A549 (cell line): ENCODE results near the gene RAB19. TPM values are rescaled to one million over a fixed set of nuclear protein-coding genes. Genes with fewer than 3 reads are reported as not detected.

Source experiments
- ATAC-seq, 2 experiments: fragments of 200-7000 bp in 1 of 2; fragments of >200 bp in 1 of 2; cut with Nextera tagmentation in 1 of 2; cut with Tn5 transposase in 1 of 2; 3 replicates each; pipeline versions ENCODE4 v1.8.0 to v1.9.1; 2018 to 2020; ENCODE audit warnings: mild to moderate bottlenecking in 1 of 2, moderate library complexity in 1 of 2
- CTCF ChIA-PET: fragments of 300-600 bp; sonication (Branson Sonifier 250); formaldehyde crosslinking; extraction: SDS; loops from one replicate; lab custom pipeline; 2021; ENCODE audit warnings: antibody characterized with exemption, inconsistent platforms; lab: Yijun Ruan, JAX
- POLR2A ChIA-PET: fragments of 350-600 bp; formaldehyde crosslinking; extraction: SDS; loops from one replicate; lab custom pipeline; 2021; ENCODE audit warnings: antibody characterized with exemption, inconsistent platforms; lab: Yijun Ruan, JAX
- DNase-seq, 2 experiments: peaks; one replicate each; pipeline versions ENCODE4 v3.0.0 to v3.0.0-alpha.2; 2011 to 2016; ENCODE audit warnings: low read depth in 1 of 2, low spot score in 1 of 2
- FAIRE-seq: peaks from 2 replicates; lab custom pipeline; 2011; peaks lifted over from hg19 to GRCh38; lab: Jason Lieb, UNC
- H3K27ac ChIP-seq, 2 experiments: fragments of >200 bp; sonication (Bioruptor Twin); formaldehyde crosslinking; 3 replicates each; pipeline ENCODE4 v1.5.1; 2016 to 2017
- H3K4me1 ChIP-seq: fragments of >200 bp; sonication (Bioruptor Twin); formaldehyde crosslinking; 3 replicates; pipeline ENCODE4 v1.6.1; 2016
- H3K4me2 ChIP-seq: fragments of >200 bp; sonication (Bioruptor Twin); formaldehyde crosslinking; 3 replicates; pipeline ENCODE4 v1.6.1; 2016
- H3K4me3 ChIP-seq: fragments of >200 bp; sonication (Bioruptor Twin); formaldehyde crosslinking; 3 replicates; pipeline ENCODE4 v1.5.1; 2016
- H3K9me3 ChIP-seq: fragments of >200 bp; sonication (Bioruptor Twin); formaldehyde crosslinking; 3 replicates; pipeline ENCODE4 v1.6.1; 2016
- CBX8 ChIP-seq: fragments of 200-600 bp; sonication (generic); IDR thresholded peaks from 2 replicates; pipeline ENCODE4 v1.6.1; 2016
- CEBPB ChIP-seq, 2 experiments: fragments of >200 bp in 1 of 2; sonication (Bioruptor Twin) in 1 of 2; formaldehyde crosslinking in 1 of 2; IDR thresholded peaks; 2 replicates each; pipeline ENCODE4 v1.6.1; 2012 to 2016
- CHD4 ChIP-seq: fragments of 200-600 bp; sonication (generic); IDR thresholded peaks from 2 replicates; pipeline ENCODE4 v1.6.1; 2016; ENCODE audit warnings: antibody characterized with exemption, mild to moderate bottlenecking, borderline replicate concordance
- EHF ChIP-seq: fragments of 250-450 bp; sonication (Bioruptor Pico); IDR thresholded peaks from 2 replicates; pipeline ENCODE4 v1.5.0; 2020; ENCODE audit warnings: mild to moderate bottlenecking
- EHMT2 ChIP-seq: fragments of 200-600 bp; sonication (generic); IDR thresholded peaks from 2 replicates; pipeline ENCODE4 v1.6.1; 2016; ENCODE audit warnings: antibody characterized with exemption, low read depth, mild to moderate bottlenecking, moderate library complexity
- ESRRA ChIP-seq: fragments of 150-350 bp; IDR thresholded peaks from 2 replicates; pipeline ENCODE4 v1.6.1; 2014; ENCODE audit warnings: mild to moderate bottlenecking, low read length, borderline replicate concordance
- FOSB ChIP-seq: fragments of 250-450 bp; sonication (Bioruptor Pico); IDR thresholded peaks from 2 replicates; pipeline ENCODE4 v1.5.0; 2020; ENCODE audit warnings: mild to moderate bottlenecking, moderate library complexity
- FOSL2 ChIP-seq, 2 experiments: fragments of 450-650 bp in 1 of 2; fragments of >200 bp in 1 of 2; sonication (Bioruptor Twin) in 1 of 2; formaldehyde crosslinking; IDR thresholded peaks; 2 replicates each; pipeline versions ENCODE4 v1.5.0 to v1.6.1; 2016 to 2020; ENCODE audit warnings: mild to moderate bottlenecking in 1 of 2, moderate library complexity in 1 of 2
- FOXS1 ChIP-seq: fragments of 250-450 bp; sonication (Bioruptor Pico); IDR thresholded peaks from 2 replicates; pipeline ENCODE4 v1.5.0; 2020; ENCODE audit warnings: mild to moderate bottlenecking, moderate library complexity
- GATA3 ChIP-seq: IDR thresholded peaks from 2 replicates; pipeline ENCODE4 v1.6.1; 2012; ENCODE audit warnings: borderline replicate concordance
- HDAC2 ChIP-seq: fragments of 200-600 bp; sonication (generic); IDR thresholded peaks from 2 replicates; pipeline ENCODE4 v1.6.1; 2016
- HOXA7 ChIP-seq: fragments of 250-450 bp; sonication (Bioruptor Pico); IDR thresholded peaks from 2 replicates; pipeline ENCODE4 v1.5.0; 2020; ENCODE audit warnings: mild to moderate bottlenecking, moderate library complexity
- HOXB13 ChIP-seq: fragments of 250-450 bp; sonication (Bioruptor Pico); IDR thresholded peaks from 2 replicates; pipeline ENCODE4 v1.5.0; 2020; ENCODE audit warnings: low read depth, mild to moderate bottlenecking, moderate library complexity
- HOXB5 ChIP-seq: fragments of 250-450 bp; sonication (Bioruptor Pico); IDR thresholded peaks from 2 replicates; pipeline ENCODE4 v1.5.0; 2020; ENCODE audit warnings: mild to moderate bottlenecking, moderate library complexity
- KDM1A ChIP-seq: fragments of 200-600 bp; sonication (generic); IDR thresholded peaks from 2 replicates; pipeline ENCODE4 v1.6.1; 2016; ENCODE audit warnings: low read depth, mild to moderate bottlenecking
- NFE2L2 ChIP-seq: fragments of 150-350 bp; conservative IDR thresholded peaks from 2 replicates; pipeline ENCODE4 v1.6.1; 2014; ENCODE audit warnings: low read length
- NR3C1 ChIP-seq: fragments of >200 bp; sonication (Bioruptor Twin); formaldehyde crosslinking; IDR thresholded peaks from 3 replicates; pipeline ENCODE4 v1.6.1; 2017
- POLR2A ChIP-seq: IDR thresholded peaks from 2 replicates; pipeline ENCODE4 v1.6.1; 2012; ENCODE audit warnings: mild to moderate bottlenecking, low read length
- RFX5 ChIP-seq: fragments of 450-650 bp; IDR thresholded peaks from 2 replicates; pipeline ENCODE4 v1.7.1; 2014; ENCODE audit warnings: antibody characterized with exemption, mild to moderate bottlenecking, moderate library complexity
- RNF2 ChIP-seq: fragments of 200-600 bp; sonication (generic); IDR thresholded peaks from 2 replicates; pipeline ENCODE4 v1.6.1; 2016; ENCODE audit warnings: low read depth, mild to moderate bottlenecking, antibody characterized with exemption, moderate library complexity, borderline replicate concordance
- SMC3 ChIP-seq: fragments of >200 bp; sonication (Bioruptor Twin); formaldehyde crosslinking; IDR thresholded peaks from 3 replicates; pipeline ENCODE4 v1.6.1; 2018; ENCODE audit warnings: inconsistent platforms
- SREBF2 ChIP-seq: fragments of 450-650 bp; IDR thresholded peaks from 2 replicates; pipeline ENCODE4 v1.6.1; 2014; ENCODE audit warnings: mild to moderate bottlenecking, moderate library complexity
- TFCP2L1 ChIP-seq: fragments of 250-450 bp; sonication (Bioruptor Pico); IDR thresholded peaks from 2 replicates; pipeline ENCODE4 v1.5.0; 2021; ENCODE audit warnings: mild to moderate bottlenecking
- TP53 ChIP-seq: fragments of 250-450 bp; sonication (Bioruptor Pico); IDR thresholded peaks from 2 replicates; pipeline ENCODE4 v1.5.0; 2021; ENCODE audit warnings: mild to moderate bottlenecking, moderate library complexity
- ZSCAN20 ChIP-seq: fragments of 250-450 bp; sonication (Bioruptor Pico); IDR thresholded peaks from 2 replicates; pipeline ENCODE4 v1.8.0; 2022; ENCODE audit warnings: mild to moderate bottlenecking, moderate library complexity
- WGBS: methylation state at CpG from one replicate; pipeline ENCODE4 v1.1.6; 2017; ENCODE audit errors: missing lambda C conversion rate; 5-methylcytosine and 5-hydroxymethylcytosine counted together
- polyA plus RNA-seq, 4 experiments: library from polyadenylated mRNA; depleted of rRNA in 3 of 4; stranded (reverse); fragments of >200 nt; fragmentation: RNase III in 1 of 4; extraction: RNeasy Plus Mini Kit Qiagen cat#74134 plus additional on column Dnase treatment in 1 of 4; gene quantifications; 2 replicates in 3 of 4; 3 replicates in 1 of 4; pipeline ENCODE4 v1.2.3, GENCODE V29; 2011 to 2017
- TF ChIP-seq, protein P1 (sequence below): fragments of 200-600 bp; sonication (generic); IDR thresholded peaks from 2 replicates; pipeline ENCODE4 v1.6.1; 2016; ENCODE audit warnings: antibody characterized with exemption, mild to moderate bottlenecking, moderate library complexity
- TF ChIP-seq, protein P2 (sequence below): IDR thresholded peaks from 2 replicates; pipeline ENCODE4 v1.6.1; 2012; ENCODE audit warnings: low read depth, borderline replicate concordance
- TF ChIP-seq, protein P3 (sequence below): fragments of 250-450 bp; sonication (Bioruptor Pico); IDR thresholded peaks from 2 replicates; pipeline ENCODE4 v1.5.0; 2021; ENCODE audit warnings: mild to moderate bottlenecking, moderate library complexity, borderline replicate concordance
- TF ChIP-seq, protein P4 (sequence below): fragments of 150-350 bp; IDR thresholded peaks from 2 replicates; pipeline ENCODE4 v1.6.1; 2014; ENCODE audit warnings: low read depth, mild to moderate bottlenecking, low read length
- TF ChIP-seq, protein P5 (sequence below): IDR thresholded peaks from 2 replicates; pipeline ENCODE4 v1.6.1; 2012

RAB19 gene
- polyA plus RNA-seq, 2 of the 4 experiments (the other 2 are of a cell fraction): not detected

DNA sequence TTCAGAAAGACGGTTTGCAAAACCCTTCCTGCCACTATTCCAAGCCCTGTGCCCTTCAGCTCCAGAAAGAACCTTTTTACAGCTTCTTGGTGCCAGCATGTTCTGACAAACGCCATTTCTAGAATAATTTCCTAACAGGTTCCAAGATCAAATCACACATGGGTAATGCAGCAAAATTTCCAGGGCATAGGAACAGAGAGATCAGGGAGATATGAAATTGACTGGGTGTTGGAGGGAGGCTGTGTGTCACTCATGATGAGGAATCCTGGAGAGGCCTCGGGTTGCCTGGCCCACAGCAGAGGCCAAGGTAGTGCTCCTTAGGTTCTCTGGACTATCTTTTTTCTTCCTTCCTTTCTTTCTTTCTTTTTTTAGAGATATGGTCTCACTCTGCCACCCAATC, 29.5 kb downstream of the RAB19 start:
- ATAC-seq (no peak), DNase-seq (no peak), FAIRE-seq (no peak)
- no peaks in the 10 kb centered on the region for H3K9me3 ChIP-seq
- ChIA-PET CTCF (interaction anchor here (0.6 to 2.5 kb wide), 3 partner anchors 10 to 943 kb away, joined by 3 to 8 read pairs (median 3); no protein-coding TSS in a partner anchor), POLR2A (no interaction called here)
- H3K27ac ChIP-seq: no peak overlapping the region
- no peaks in the 10 kb centered on the region for H3K4me1 ChIP-seq
- TF ChIP-seq, protein P1, sequence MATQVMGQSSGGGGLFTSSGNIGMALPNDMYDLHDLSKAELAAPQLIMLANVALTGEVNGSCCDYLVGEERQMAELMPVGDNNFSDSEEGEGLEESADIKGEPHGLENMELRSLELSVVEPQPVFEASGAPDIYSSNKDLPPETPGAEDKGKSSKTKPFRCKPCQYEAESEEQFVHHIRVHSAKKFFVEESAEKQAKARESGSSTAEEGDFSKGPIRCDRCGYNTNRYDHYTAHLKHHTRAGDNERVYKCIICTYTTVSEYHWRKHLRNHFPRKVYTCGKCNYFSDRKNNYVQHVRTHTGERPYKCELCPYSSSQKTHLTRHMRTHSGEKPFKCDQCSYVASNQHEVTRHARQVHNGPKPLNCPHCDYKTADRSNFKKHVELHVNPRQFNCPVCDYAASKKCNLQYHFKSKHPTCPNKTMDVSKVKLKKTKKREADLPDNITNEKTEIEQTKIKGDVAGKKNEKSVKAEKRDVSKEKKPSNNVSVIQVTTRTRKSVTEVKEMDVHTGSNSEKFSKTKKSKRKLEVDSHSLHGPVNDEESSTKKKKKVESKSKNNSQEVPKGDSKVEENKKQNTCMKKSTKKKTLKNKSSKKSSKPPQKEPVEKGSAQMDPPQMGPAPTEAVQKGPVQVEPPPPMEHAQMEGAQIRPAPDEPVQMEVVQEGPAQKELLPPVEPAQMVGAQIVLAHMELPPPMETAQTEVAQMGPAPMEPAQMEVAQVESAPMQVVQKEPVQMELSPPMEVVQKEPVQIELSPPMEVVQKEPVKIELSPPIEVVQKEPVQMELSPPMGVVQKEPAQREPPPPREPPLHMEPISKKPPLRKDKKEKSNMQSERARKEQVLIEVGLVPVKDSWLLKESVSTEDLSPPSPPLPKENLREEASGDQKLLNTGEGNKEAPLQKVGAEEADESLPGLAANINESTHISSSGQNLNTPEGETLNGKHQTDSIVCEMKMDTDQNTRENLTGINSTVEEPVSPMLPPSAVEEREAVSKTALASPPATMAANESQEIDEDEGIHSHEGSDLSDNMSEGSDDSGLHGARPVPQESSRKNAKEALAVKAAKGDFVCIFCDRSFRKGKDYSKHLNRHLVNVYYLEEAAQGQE: no peak
- TF ChIP-seq NR3C1 (no peak), FOSB (no peak), CBX8 (no peak), HOXA7 (no peak), NFE2L2 (no peak), TP53 (no peak), HDAC2 (no peak), GATA3 (no peak), HOXB13 (no peak), ESRRA (no peak), RFX5 (no peak), HOXB5 (CRISPR knock-in tag) (no peak), POLR2A (no peak), ZSCAN20 (CRISPR knock-in tag) (no peak), FOSL2 (IDR thresholded peaks at IDR 0.05) (no peak), FOSL2 (CRISPR knock-in tag; IDR thresholded peaks at IDR 0.05) (no peak), TFCP2L1 (no peak), SMC3 (no peak)
- TF ChIP-seq, protein P2, sequence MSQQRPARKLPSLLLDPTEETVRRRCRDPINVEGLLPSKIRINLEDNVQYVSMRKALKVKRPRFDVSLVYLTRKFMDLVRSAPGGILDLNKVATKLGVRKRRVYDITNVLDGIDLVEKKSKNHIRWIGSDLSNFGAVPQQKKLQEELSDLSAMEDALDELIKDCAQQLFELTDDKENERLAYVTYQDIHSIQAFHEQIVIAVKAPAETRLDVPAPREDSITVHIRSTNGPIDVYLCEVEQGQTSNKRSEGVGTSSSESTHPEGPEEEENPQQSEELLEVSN: no peak
- TF ChIP-seq, protein P3, sequence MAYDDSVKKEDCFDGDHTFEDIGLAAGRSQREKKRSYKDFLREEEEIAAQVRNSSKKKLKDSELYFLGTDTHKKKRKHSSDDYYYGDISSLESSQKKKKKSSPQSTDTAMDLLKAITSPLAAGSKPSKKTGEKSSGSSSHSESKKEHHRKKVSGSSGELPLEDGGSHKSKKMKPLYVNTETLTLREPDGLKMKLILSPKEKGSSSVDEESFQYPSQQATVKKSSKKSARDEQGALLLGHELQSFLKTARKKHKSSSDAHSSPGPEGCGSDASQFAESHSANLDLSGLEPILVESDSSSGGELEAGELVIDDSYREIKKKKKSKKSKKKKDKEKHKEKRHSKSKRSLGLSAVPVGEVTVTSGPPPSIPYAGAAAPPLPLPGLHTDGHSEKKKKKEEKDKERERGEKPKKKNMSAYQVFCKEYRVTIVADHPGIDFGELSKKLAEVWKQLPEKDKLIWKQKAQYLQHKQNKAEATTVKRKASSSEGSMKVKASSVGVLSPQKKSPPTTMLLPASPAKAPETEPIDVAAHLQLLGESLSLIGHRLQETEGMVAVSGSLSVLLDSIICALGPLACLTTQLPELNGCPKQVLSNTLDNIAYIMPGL: no peak
- H3K4me3 ChIP-seq: no peak overlapping the region
- no peak overlapping the region for H3K4me2 ChIP-seq
- 49% methylated on average over 3 of the region's 3 CpGs for WGBS

DNA sequence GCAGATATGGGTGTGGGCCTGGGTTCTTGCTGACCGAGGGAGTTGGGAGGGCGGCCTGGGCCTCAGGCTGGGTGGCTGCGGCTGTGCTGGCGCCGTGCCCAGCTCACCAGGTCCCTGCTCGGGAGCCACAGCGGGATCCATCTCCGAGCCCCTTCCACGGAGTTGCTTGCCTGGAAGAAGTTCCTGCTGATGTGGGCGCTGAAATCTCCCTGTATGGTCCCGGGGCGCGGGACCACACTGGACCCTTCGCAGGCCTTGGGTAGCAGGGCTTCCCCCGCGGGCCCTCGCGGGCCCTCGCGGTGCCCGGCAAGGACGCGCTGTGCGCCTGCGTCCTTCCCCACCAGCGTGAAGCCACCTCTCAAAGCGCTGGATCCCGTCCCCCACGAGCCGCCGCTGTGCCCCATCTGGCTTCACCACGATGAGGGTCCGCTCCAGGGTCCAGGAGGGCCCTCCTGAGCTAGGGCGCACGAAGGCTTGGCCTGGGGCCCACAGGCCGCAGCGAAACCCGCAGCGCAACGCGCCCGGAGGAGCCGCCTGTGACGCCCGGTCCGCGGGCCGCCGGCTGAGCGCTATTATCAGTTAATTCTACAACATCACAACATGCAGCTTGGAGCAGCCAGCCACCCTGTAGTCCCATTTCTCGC, 31.5 kb downstream of the RAB19 start:
- ChIA-PET CTCF (interaction anchor here (1.3 to 1.7 kb wide), 2 partner anchors 11 to 21 kb away, joined by 3 to 6 read pairs; no protein-coding TSS in a partner anchor), POLR2A (no interaction called here)
- no peak for FAIRE-seq
- Histone ChIP-seq H3K4me1 (no peaks in the 10 kb centered on the region), H3K9me3 (no peaks in the 10 kb centered on the region), H3K27ac (no peak overlapping the region), H3K4me2 (no peak overlapping the region), H3K4me3 (no peak overlapping the region)
- 90% methylated on average over 36 of the region's 51 CpGs for WGBS
- no peak for DNase-seq
- no peak for ATAC-seq
- TF ChIP-seq KDM1A (no peak), FOSB (no peak), CEBPB (IDR thresholded peaks at IDR 0.05) (no peak), FOXS1 (CRISPR knock-in tag) (no peak), CHD4 (no peak), ZSCAN20 (CRISPR knock-in tag) (no peak), FOSL2 (IDR thresholded peaks at IDR 0.05) (no peak), FOSL2 (CRISPR knock-in tag; IDR thresholded peaks at IDR 0.05) (no peak), EHF (CRISPR knock-in tag) (no peak), RNF2 (no peak), SREBF2 (no peak), GATA3 (no peak), NR3C1 (no peak), EHMT2 (no peak)
- TF ChIP-seq, protein P4, sequence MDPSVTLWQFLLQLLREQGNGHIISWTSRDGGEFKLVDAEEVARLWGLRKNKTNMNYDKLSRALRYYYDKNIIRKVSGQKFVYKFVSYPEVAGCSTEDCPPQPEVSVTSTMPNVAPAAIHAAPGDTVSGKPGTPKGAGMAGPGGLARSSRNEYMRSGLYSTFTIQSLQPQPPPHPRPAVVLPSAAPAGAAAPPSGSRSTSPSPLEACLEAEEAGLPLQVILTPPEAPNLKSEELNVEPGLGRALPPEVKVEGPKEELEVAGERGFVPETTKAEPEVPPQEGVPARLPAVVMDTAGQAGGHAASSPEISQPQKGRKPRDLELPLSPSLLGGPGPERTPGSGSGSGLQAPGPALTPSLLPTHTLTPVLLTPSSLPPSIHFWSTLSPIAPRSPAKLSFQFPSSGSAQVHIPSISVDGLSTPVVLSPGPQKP: no peak
- TF ChIP-seq, protein P5, sequence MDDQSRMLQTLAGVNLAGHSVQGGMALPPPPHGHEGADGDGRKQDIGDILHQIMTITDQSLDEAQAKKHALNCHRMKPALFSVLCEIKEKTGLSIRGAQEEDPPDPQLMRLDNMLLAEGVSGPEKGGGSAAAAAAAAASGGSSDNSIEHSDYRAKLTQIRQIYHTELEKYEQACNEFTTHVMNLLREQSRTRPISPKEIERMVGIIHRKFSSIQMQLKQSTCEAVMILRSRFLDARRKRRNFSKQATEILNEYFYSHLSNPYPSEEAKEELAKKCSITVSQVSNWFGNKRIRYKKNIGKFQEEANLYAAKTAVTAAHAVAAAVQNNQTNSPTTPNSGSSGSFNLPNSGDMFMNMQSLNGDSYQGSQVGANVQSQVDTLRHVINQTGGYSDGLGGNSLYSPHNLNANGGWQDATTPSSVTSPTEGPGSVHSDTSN: no peak
